MM.1S (cell line): ENCODE data around the gene NDN.

Experiments used
- CTCF ChIP-seq: fragments of 300-600 bp; sonication (generic); IDR thresholded peaks from 2 replicates; pipeline ENCODE4 v1.5.1; 2016; ENCODE audit warnings: antibody characterized with exemption, low read length, mixed read lengths
- EZH2 ChIP-seq: fragments of 300-600 bp; sonication (generic); optimal IDR thresholded peaks from 2 replicates; pipeline ENCODE3; 2017; ENCODE audit warnings: low read depth, mild to moderate bottlenecking, antibody characterized with exemption, low read length, mixed read lengths
- EZH2phosphoT487 ChIP-seq: fragments of 300-600 bp; sonication (generic); IDR thresholded peaks from 2 replicates; pipeline ENCODE4 v1.6.1; 2018; ENCODE audit warnings: antibody characterized with exemption, low read length

DNA sequence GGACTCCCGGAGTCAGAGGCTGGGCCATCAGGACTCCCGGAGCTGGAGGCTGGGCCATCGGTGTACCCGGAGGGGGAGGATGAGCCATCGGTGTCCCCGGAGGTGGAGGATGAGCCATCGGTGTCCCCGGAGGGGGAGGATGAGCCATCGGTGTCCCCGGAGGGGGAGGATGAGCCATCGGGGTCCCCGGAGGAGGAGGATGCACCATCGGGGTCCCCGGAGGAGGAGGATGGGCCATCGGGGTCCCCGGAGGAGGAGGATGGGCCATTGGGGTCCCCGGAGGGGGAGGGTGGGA is 40.2 kb downstream of the NDN start:
- TF ChIP-seq CTCF (no peak), EZH2 (no peak), EZH2phosphoT487 (no peak)
